K562 (cell line): Measurements from ENCODE around the gene TEX101. TPM values are rescaled to one million over a fixed set of nuclear protein-coding genes. Genes with fewer than 3 reads are reported as not detected.

Source experiments
- ARNT ChIP-seq, 2 experiments: fragments of 450-650 bp; IDR thresholded peaks; 2 replicates each; pipeline ENCODE4 v1.6.1; 2016; ENCODE audit warnings: mild to moderate bottlenecking in 1 of 2
- ATF1 ChIP-seq, 2 experiments: fragments of 450-650 bp in 1 of 2; IDR thresholded peaks; 2 replicates each; pipeline ENCODE4 v1.6.1; 2016; ENCODE audit warnings: missing compliant biosample characterization in 1 of 2, missing genetic modification characterization in 1 of 2
- CC2D1A ChIP-seq: fragments of 450-650 bp; IDR thresholded peaks from 2 replicates; pipeline ENCODE4 v1.6.1; 2017; ENCODE audit warnings: mild to moderate bottlenecking
- EWSR1 ChIP-seq: fragments of 450-650 bp; IDR thresholded peaks from 2 replicates; pipeline ENCODE4 v1.6.1; 2018; ENCODE audit warnings: borderline replicate concordance, mild to moderate bottlenecking, low read depth, moderate library complexity; ENCODE audit not compliant: partially characterized antibody
- HNRNPH1 ChIP-seq: fragments of 200-400 bp; formaldehyde crosslinking; optimal IDR thresholded peaks from 2 replicates; pipeline ENCODE3; 2017; ENCODE audit warnings: low read depth, mild to moderate bottlenecking, low read length, moderate library complexity
- HNRNPK ChIP-seq: fragments of 200-400 bp; formaldehyde crosslinking; IDR thresholded peaks from one replicate; pipeline ENCODE4 v1.6.1; 2018; ENCODE audit warnings: mild to moderate bottlenecking, low read depth, low read length; ENCODE audit not compliant: poor library complexity, severe bottlenecking
- HNRNPUL1 ChIP-seq: fragments of 200-400 bp; formaldehyde crosslinking; IDR thresholded peaks from 2 replicates; pipeline ENCODE4 v1.6.1; 2017; ENCODE audit warnings: low read length
- KDM2B ChIP-seq: fragments of 250-450 bp; sonication (Bioruptor Pico); IDR thresholded peaks from 2 replicates; pipeline ENCODE4 v1.8.0; 2021; ENCODE audit warnings: mild to moderate bottlenecking, moderate library complexity
- L3MBTL2 ChIP-seq: fragments of 450-650 bp; IDR thresholded peaks from 2 replicates; pipeline ENCODE4 v1.6.1; 2016; ENCODE audit warnings: mild to moderate bottlenecking, moderate library complexity
- MCM7 ChIP-seq, 2 experiments: fragments of 450-650 bp; IDR thresholded peaks; 2 replicates each; pipeline ENCODE4 v1.6.1; 2016 to 2018
- MEIS2 ChIP-seq: fragments of 450-650 bp; IDR thresholded peaks from 2 replicates; pipeline ENCODE4 v1.6.1; 2014; ENCODE audit warnings: mild to moderate bottlenecking; ENCODE audit not compliant: partially characterized antibody
- MTA2 ChIP-seq: fragments of 450-650 bp; IDR thresholded peaks from 2 replicates; pipeline ENCODE4 v1.6.1; 2016; ENCODE audit warnings: low read depth
- NFE2 ChIP-seq: IDR thresholded peaks from 2 replicates; pipeline ENCODE4 v1.6.1; 2014; ENCODE audit warnings: antibody characterized with exemption, low read depth
- SMC3 ChIP-seq: conservative IDR thresholded peaks from 2 replicates; pipeline ENCODE4 v1.6.1; 2011; ENCODE audit warnings: low read depth, low read length, improper control_type of control experiment; ENCODE audit not compliant: insufficient read depth
- TSC22D4 ChIP-seq: fragments of 450-650 bp; IDR thresholded peaks from 2 replicates; pipeline ENCODE4 v1.6.1; 2016; ENCODE audit warnings: missing genetic modification characterization, missing biosample characterization, control low read depth
- YBX1 ChIP-seq: fragments of 450-650 bp; IDR thresholded peaks from 2 replicates; pipeline ENCODE4 v1.7.1; 2016; ENCODE audit warnings: mild to moderate bottlenecking
- ZEB2 ChIP-seq: fragments of 450-650 bp; IDR thresholded peaks from 2 replicates; pipeline ENCODE4 v1.6.1; 2016
- ZNF668 ChIP-seq: fragments of 250-450 bp; sonication (Bioruptor Pico); IDR thresholded peaks from 2 replicates; pipeline ENCODE4 v1.8.0; 2022; ENCODE audit warnings: mild to moderate bottlenecking, inconsistent platforms
- polyA plus RNA-seq, 8 experiments: library from polyadenylated mRNA; depleted of rRNA in 4 of 8; stranded (reverse) in 5 of 8; unstranded in 3 of 8; fragments of >200 nt; fragmentation: Nextera tagmentation in 2 of 8; fragmentation: Illumina TruSeq in 1 of 8; extraction: Ambion mirVana in 2 of 8; extraction: Trizol in 1 of 8; gene quantifications; 2 replicates each; pipeline versions ENCODE4 v1.2.1 to v1.2.3, GENCODE V29; 2011 to 2014; ENCODE audit warnings: inconsistent platforms in 1 of 8, missing spikeins in 1 of 8
- total RNA-seq, 7 experiments: library from RNA; depleted of rRNA in 6 of 7; stranded (reverse); fragments of >200 nt in 6 of 7; fragmentation: Illumina TruSeq in 2 of 7; extraction: Trizol in 2 of 7; gene quantifications; 2 replicates each; pipeline versions ENCODE4 v1.2.1 to v1.2.3, GENCODE V29; 2011 to 2021; ENCODE audit warnings: low replicate concordance in 1 of 7
- TF ChIP-seq, protein P1 (sequence below): sonication (generic); formaldehyde crosslinking; IDR thresholded peaks from 2 replicates; pipeline ENCODE4 v1.8.0; 2022; ENCODE audit warnings: mild to moderate bottlenecking, missing genetic modification reagents, borderline replicate concordance
- TF ChIP-seq, protein P2 (sequence below): fragments of 250-450 bp; sonication (Bioruptor Pico); IDR thresholded peaks from 2 replicates; pipeline ENCODE4 v1.8.0; 2021; ENCODE audit warnings: mild to moderate bottlenecking, moderate library complexity
- TF ChIP-seq, protein P3 (sequence below): sonication (generic); formaldehyde crosslinking; IDR thresholded peaks from 2 replicates; pipeline ENCODE4 v1.5.0; 2020; ENCODE audit warnings: missing genetic modification reagents
- TF ChIP-seq, protein P4 (sequence below): fragments of 200-800 bp; sonication (Bioruptor generic); IDR thresholded peaks from 2 replicates; pipeline ENCODE4 v1.6.1; 2017; ENCODE audit warnings: missing genetic modification characterization, missing compliant biosample characterization
- TF ChIP-seq, protein P5 (sequence below), 2 experiments: fragments of 450-650 bp; IDR thresholded peaks; 2 replicates each; pipeline ENCODE4 v1.6.1; 2016

The TEX101 gene
- total and polyA plus RNA-seq, 9 of the 15 experiments (the other 6 are each of a cell fraction or from before 2014, with no cell fraction given): 0.10 to 0.36 (median 0.14) TPM; not detected in 6

DNA sequence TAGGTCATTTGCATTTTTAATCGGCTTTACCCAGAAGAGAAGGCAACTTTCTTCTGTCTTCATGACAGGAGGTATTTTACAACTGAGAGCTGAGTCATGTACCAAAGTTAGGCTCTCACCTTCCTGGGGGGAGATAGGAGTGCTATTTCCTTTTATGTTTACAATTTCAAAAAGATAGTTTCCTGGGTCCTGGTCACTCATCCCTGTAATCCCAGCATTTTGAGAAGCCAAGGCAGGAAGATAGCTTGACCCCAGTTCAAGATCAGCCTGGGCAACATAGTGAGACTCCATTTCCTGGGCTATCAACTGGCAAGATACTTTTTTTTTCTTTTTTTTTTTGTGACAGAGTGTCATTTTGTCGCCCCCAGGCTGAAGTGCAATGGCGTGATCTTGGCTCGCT, 43.1 kb downstream of the TEX101 start (continued):
- TF ChIP-seq NFE2 (peak; percentile 78), HNRNPUL1 (no peak), TSC22D4 (tag) (no peak), CC2D1A (0 out of 2 replicates have a peak, but pooled peaks have one; percentile 18), MCM7 (IDR thresholded peaks at IDR 0.05) (no peak), ZEB2 (no peak), ATF1 (CRISPR knock-in tag; IDR thresholded peaks at IDR 0.05) (no peak), ATF1 (tag; IDR thresholded peaks at IDR 0.05) (no peak), L3MBTL2 (0 out of 2 replicates have a peak, but pooled peaks have one; percentile 13), MEIS2 (peak; percentile 66), HNRNPH1 (no peak), EWSR1 (no peak), ZNF668 (no peak), KDM2B (CRISPR knock-in tag) (no peak), MTA2 (no peak), YBX1 (no peak), ARNT (IDR thresholded peaks at IDR 0.05) (no peak), SMC3 (no peak), HNRNPK (no peak)
- TF ChIP-seq, protein P1, sequence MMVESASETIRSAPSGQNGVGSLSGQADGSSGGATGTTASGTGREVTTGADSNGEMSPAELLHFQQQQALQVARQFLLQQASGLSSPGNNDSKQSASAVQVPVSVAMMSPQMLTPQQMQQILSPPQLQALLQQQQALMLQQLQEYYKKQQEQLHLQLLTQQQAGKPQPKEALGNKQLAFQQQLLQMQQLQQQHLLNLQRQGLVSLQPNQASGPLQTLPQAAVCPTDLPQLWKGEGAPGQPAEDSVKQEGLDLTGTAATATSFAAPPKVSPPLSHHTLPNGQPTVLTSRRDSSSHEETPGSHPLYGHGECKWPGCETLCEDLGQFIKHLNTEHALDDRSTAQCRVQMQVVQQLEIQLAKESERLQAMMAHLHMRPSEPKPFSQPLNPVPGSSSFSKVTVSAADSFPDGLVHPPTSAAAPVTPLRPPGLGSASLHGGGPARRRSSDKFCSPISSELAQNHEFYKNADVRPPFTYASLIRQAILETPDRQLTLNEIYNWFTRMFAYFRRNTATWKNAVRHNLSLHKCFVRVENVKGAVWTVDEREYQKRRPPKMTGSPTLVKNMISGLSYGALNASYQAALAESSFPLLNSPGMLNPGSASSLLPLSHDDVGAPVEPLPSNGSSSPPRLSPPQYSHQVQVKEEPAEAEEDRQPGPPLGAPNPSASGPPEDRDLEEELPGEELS (CRISPR knock-in tag): no peak
- TF ChIP-seq, protein P2, sequence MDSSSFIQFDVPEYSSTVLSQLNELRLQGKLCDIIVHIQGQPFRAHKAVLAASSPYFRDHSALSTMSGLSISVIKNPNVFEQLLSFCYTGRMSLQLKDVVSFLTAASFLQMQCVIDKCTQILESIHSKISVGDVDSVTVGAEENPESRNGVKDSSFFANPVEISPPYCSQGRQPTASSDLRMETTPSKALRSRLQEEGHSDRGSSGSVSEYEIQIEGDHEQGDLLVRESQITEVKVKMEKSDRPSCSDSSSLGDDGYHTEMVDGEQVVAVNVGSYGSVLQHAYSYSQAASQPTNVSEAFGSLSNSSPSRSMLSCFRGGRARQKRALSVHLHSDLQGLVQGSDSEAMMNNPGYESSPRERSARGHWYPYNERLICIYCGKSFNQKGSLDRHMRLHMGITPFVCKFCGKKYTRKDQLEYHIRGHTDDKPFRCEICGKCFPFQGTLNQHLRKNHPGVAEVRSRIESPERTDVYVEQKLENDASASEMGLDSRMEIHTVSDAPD: no peak
- TF ChIP-seq, protein P3, sequence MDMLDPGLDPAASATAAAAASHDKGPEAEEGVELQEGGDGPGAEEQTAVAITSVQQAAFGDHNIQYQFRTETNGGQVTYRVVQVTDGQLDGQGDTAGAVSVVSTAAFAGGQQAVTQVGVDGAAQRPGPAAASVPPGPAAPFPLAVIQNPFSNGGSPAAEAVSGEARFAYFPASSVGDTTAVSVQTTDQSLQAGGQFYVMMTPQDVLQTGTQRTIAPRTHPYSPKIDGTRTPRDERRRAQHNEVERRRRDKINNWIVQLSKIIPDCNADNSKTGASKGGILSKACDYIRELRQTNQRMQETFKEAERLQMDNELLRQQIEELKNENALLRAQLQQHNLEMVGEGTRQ (CRISPR knock-in tag): no peak
- TF ChIP-seq, protein P4, sequence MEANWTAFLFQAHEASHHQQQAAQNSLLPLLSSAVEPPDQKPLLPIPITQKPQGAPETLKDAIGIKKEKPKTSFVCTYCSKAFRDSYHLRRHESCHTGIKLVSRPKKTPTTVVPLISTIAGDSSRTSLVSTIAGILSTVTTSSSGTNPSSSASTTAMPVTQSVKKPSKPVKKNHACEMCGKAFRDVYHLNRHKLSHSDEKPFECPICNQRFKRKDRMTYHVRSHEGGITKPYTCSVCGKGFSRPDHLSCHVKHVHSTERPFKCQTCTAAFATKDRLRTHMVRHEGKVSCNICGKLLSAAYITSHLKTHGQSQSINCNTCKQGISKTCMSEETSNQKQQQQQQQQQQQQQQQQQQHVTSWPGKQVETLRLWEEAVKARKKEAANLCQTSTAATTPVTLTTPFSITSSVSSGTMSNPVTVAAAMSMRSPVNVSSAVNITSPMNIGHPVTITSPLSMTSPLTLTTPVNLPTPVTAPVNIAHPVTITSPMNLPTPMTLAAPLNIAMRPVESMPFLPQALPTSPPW (CRISPR knock-in tag): no peak
- TF ChIP-seq, protein P5, sequence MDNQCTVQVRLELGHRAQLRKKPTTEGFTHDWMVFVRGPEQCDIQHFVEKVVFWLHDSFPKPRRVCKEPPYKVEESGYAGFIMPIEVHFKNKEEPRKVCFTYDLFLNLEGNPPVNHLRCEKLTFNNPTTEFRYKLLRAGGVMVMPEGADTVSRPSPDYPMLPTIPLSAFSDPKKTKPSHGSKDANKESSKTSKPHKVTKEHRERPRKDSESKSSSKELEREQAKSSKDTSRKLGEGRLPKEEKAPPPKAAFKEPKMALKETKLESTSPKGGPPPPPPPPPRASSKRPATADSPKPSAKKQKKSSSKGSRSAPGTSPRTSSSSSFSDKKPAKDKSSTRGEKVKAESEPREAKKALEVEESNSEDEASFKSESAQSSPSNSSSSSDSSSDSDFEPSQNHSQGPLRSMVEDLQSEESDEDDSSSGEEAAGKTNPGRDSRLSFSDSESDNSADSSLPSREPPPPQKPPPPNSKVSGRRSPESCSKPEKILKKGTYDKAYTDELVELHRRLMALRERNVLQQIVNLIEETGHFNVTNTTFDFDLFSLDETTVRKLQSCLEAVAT (IDR thresholded peaks at IDR 0.05): no peak
